ENCODE data around the gene FBXO38. TPM values are rescaled to one million over a fixed set of nuclear protein-coding genes. Genes with fewer than 3 reads are reported as not detected.
A peak's percentile ranks its signal among the peaks of the same experiment; 100 is the strongest.

The FBXO38 gene
- total RNA-seq, 2 donors from 2014 or later = 38.2 to 45.1 TPM

DNA sequence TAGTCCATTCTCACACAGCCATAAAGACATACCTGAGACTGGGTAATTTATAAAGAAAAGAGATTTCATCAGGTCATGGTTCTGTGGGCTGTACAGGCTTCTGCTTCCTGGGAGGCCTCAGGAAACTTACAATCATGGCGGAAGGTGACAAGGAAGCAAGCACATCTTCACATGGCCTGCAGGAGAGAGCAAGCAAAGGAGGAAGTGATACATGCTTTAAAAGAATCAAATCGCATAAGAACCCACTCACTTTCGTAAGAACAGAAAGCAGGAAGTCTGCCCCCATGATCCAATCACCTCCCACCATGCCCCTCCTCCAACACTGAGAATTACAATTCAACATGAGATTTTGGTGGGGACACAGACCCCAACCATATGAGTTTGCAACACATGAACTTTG, 5.1 kb upstream of the FBXO38 start:
- Histone ChIP-seq H3K36me3 (no peaks in the 10 kb centered on the region), H3K4me1 (no peaks in the 10 kb centered on the region), H3K27ac (no peak overlapping the region), H3K27me3 (no peaks in the 10 kb centered on the region), H3K9me3 (no peaks in the 10 kb centered on the region), H3K4me3 (no peak overlapping the region), H3K9ac (ENCODE audit: low read depth in 2 of 2, low read length in 2 of 2) (no peak overlapping the region)
- intact Hi-C loops (cut with DNase I) = loop anchor here (10.0 kb wide), 1 partner anchor 204 kb away; no protein-coding TSS in a partner anchor
- TF ChIP-seq, protein P1, sequence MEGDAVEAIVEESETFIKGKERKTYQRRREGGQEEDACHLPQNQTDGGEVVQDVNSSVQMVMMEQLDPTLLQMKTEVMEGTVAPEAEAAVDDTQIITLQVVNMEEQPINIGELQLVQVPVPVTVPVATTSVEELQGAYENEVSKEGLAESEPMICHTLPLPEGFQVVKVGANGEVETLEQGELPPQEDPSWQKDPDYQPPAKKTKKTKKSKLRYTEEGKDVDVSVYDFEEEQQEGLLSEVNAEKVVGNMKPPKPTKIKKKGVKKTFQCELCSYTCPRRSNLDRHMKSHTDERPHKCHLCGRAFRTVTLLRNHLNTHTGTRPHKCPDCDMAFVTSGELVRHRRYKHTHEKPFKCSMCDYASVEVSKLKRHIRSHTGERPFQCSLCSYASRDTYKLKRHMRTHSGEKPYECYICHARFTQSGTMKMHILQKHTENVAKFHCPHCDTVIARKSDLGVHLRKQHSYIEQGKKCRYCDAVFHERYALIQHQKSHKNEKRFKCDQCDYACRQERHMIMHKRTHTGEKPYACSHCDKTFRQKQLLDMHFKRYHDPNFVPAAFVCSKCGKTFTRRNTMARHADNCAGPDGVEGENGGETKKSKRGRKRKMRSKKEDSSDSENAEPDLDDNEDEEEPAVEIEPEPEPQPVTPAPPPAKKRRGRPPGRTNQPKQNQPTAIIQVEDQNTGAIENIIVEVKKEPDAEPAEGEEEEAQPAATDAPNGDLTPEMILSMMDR (IDR thresholded peaks at IDR 0.05) = no peak
- no peak for DNase-seq

DNA sequence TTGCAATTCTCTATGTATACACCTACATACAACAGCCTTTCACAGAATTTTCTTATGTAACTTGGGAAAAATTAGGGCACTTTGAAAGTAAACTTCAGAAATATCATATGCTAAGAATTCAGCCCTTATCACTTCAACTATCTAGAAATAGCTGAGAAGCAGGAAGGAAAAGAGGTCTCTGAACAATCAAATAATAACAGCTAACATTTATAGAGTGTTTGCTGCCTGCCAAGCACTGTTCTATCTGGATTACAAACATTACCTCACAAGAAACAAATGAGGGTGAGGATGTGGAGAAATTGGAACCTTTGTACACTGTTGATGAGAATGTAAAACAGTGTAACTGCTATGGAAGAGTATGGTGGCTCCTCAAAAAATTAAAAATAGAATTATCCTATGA, 4.4 kb upstream of the FBXO38 start:
- H3K9me3 ChIP-seq = no peaks in the 10 kb centered on the region
- intact Hi-C loops (cut with DNase I) = loop anchor here (10.0 kb wide), 1 partner anchor 205 kb away; no protein-coding TSS in a partner anchor
- H3K27ac ChIP-seq = no peak overlapping the region
- no peak overlapping the region for H3K9ac ChIP-seq (ENCODE audit: low read depth in 2 of 2, low read length in 2 of 2)
- H3K27me3 ChIP-seq = no peaks in the 10 kb centered on the region
- no peaks in the 10 kb centered on the region for H3K4me1 ChIP-seq
- TF ChIP-seq, protein P1 (IDR thresholded peaks at IDR 0.05) = no peak
- H3K36me3 ChIP-seq = no peaks in the 10 kb centered on the region
- no peak for DNase-seq
- no peak overlapping the region for H3K4me3 ChIP-seq

DNA sequence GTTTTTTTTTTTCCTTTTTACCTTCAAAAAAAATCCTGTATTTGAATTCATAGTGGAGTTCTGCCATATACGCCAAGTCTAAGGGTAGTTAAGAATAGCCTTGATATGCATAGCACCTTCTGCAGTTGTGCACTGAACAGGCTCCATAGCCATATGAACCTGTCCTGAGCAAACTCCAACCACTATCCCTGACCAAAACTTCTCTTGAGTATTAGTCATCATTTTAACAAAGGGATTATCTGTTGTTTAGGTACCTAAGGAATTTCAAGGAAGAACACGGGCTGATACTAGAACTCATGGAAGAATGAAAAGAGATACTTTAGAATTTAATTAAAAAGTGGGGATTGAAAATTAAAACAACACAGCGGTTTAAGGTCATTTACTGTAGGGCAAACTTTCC, 1.9 kb upstream of the FBXO38 start:
- Histone ChIP-seq H3K27me3 (no peaks in the 10 kb centered on the region), H3K27ac (no peak overlapping the region), H3K36me3 (no peaks in the 10 kb centered on the region), H3K9me3 (no peaks in the 10 kb centered on the region), H3K9ac (ENCODE audit: low read depth in 2 of 2, low read length in 2 of 2) (no peak overlapping the region), H3K4me1 (peaks cover 6% of the 10 kb centered on the region), H3K4me3 (no peak overlapping the region)
- intact Hi-C loops (cut with DNase I) = no loop called here
- no peak for DNase-seq
- TF ChIP-seq, protein P1 (IDR thresholded peaks at IDR 0.05) = no peak

DNA sequence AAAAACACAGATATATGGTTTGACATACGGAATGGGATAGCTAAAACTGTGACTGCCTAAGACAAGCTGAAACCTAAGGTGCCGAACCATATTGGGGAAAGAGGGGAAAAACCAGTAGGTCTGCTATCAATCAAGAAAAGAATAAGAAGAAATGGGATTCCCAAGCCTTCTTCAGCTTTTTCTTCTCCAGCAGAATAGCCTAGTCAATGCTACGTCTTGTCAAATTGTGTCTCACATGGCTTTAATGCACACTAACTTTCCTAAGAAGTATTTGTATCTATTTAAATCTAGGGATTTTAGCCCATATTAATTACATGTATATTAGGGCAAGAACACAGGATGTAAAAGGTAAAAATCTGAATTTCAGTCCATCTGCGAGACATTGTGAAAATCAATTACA, 797 bp upstream of the FBXO38 start:
- intact Hi-C loops (cut with DNase I) = no loop called here
- Histone ChIP-seq H3K9me3 (no peaks in the 10 kb centered on the region), H3K27ac (no peak overlapping the region), H3K4me3 (peak overlapping the region; percentile 76), H3K9ac (ENCODE audit: low read depth in 2 of 2, low read length in 2 of 2) (peak overlapping the region; percentile 52 to 94), H3K27me3 (no peaks in the 10 kb centered on the region), H3K4me1 (peaks cover 6% of the 10 kb centered on the region), H3K36me3 (no peaks in the 10 kb centered on the region)
- TF ChIP-seq, protein P1 (IDR thresholded peaks at IDR 0.05) = no peak
- no peak for DNase-seq

DNA sequence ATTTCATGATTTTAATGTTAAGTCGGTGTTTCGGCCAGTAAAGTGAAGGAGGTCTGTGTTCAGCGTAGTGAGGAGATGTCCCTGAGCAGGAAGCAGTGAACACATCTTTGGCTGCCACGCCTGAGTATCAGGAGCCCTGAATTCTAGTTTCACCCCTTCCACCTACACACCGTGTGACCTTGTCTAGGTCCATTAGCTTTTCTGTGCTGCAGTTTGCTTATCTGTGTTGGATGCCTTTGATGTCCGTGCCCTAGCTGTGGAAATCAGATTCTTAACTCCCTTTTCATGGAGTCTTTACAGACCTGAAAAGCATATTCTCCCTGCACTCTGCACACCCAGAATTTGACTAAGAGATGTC, 601 bp downstream of the FBXO38 start:
- TF ChIP-seq, protein P1 (IDR thresholded peaks at IDR 0.05) = no peak
- H3K36me3 ChIP-seq = no peaks in the 10 kb centered on the region
- no peaks in the 10 kb centered on the region for H3K27me3 ChIP-seq
- H3K27ac ChIP-seq = peak overlapping the region; percentile 84
- no peaks in the 10 kb centered on the region for H3K9me3 ChIP-seq
- H3K4me3 ChIP-seq = peak overlapping the region; percentile 76
- H3K9ac ChIP-seq (ENCODE audit: low read depth in 2 of 2, low read length in 2 of 2) = peak overlapping the region; percentile 94
- H3K4me1 ChIP-seq = peaks cover 6% of the 10 kb centered on the region
- intact Hi-C loops (cut with DNase I) = no loop called here
- DNase-seq = no peak

DNA sequence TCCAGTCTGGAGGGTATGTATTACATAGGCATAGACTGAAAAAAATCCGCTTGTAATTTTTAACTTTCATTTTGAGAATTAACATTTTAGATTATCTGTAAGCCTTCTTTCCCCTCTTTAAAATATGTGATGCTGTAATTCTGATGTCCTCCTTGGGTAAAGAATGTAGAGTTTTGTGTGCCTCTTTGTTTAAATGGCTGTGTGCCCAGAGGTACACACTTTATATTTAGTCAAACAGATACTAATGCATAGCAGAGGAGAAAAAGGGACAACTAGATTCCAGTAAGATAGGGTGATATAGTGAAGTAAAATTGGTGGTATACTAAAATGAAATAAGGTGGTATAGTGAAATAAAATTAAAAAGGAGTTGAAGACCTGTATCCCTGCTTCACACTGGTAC, 1.3 kb downstream of the FBXO38 start:
- Histone ChIP-seq H3K4me1 (peaks cover 6% of the 10 kb centered on the region), H3K9me3 (no peaks in the 10 kb centered on the region), H3K27ac (no peak overlapping the region), H3K4me3 (no peak overlapping the region), H3K9ac (ENCODE audit: low read depth in 2 of 2, low read length in 2 of 2) (no peak overlapping the region), H3K36me3 (no peaks in the 10 kb centered on the region), H3K27me3 (no peaks in the 10 kb centered on the region)
- intact Hi-C loops (cut with DNase I) = no loop called here
- TF ChIP-seq, protein P1 (IDR thresholded peaks at IDR 0.05) = no peak
- DNase-seq = no peak

Data from colonic mucosa (tissue), 4 donors.